ENCODE data around the gene TTC9.

Gene TTC9

DNA sequence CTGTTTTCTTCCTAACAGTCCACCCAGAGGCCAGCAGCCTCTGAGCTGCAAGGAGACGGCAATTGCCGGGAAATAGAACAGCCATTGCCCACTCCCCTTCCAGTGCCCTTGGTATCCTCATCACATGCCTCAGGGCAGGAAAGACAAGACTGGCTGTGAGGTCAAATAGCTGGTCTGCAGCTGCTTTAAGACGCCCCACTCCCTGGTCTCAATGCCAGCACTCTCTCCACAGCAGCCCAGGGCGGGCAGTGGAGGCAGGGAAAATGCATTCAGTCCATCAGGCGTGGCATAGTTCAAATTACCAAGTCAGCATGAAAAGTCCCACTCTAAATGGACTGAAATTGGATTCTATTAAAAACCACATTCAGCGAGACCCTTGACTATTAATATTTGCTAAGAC is 35.6 kb downstream of the TTC9 start:
- no peak for DNase-seq
- TF ChIP-seq, protein P1, sequence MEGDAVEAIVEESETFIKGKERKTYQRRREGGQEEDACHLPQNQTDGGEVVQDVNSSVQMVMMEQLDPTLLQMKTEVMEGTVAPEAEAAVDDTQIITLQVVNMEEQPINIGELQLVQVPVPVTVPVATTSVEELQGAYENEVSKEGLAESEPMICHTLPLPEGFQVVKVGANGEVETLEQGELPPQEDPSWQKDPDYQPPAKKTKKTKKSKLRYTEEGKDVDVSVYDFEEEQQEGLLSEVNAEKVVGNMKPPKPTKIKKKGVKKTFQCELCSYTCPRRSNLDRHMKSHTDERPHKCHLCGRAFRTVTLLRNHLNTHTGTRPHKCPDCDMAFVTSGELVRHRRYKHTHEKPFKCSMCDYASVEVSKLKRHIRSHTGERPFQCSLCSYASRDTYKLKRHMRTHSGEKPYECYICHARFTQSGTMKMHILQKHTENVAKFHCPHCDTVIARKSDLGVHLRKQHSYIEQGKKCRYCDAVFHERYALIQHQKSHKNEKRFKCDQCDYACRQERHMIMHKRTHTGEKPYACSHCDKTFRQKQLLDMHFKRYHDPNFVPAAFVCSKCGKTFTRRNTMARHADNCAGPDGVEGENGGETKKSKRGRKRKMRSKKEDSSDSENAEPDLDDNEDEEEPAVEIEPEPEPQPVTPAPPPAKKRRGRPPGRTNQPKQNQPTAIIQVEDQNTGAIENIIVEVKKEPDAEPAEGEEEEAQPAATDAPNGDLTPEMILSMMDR (IDR thresholded peaks at IDR 0.05; ENCODE audit: low read depth, low read length) = no peak

DNA sequence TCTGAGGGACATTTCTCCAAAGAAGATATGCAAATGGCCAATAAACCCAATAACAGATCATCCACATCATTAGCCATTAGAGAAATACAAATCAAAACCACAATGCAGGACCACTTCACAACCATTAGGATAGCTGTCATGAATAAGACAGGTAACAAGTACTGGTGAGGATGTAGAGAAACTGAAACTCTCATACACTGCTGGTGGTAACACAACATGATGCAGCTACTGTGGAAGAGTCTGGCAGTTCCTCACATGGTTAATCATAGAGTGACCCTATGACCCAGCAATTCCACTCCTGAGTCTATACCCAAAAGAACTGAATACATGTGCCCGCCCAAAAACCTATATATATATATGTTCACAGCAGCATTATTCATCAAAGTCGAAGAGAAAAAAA is 39.0 kb downstream of the TTC9 start:
- Histone ChIP-seq H3K36me3 (no peaks in the 10 kb centered on the region), H3K4me3 (ENCODE audit: low read depth, low read length) (no peak overlapping the region), H3K27me3 (peaks cover 32% of the 10 kb centered on the region), H3K9me3 (no peaks in the 10 kb centered on the region; the same call in 1 of the 2 replicates), H3K4me1 (no peaks in the 10 kb centered on the region)
- TF ChIP-seq, protein P1 (IDR thresholded peaks at IDR 0.05; ENCODE audit: low read depth, low read length) = no peak
- DNase-seq = no peak

More for the DNA sequence above, 35.6 kb downstream of the TTC9 start:
- Histone ChIP-seq H3K27me3 (peaks cover 48% of the 10 kb centered on the region), H3K36me3 (no peaks in the 10 kb centered on the region), H3K4me3 (ENCODE audit: low read depth, low read length) (no peak overlapping the region), H3K4me1 (no peaks in the 10 kb centered on the region), H3K9me3 (no peaks in the 10 kb centered on the region; the same call in 1 of the 2 replicates)

DNA sequence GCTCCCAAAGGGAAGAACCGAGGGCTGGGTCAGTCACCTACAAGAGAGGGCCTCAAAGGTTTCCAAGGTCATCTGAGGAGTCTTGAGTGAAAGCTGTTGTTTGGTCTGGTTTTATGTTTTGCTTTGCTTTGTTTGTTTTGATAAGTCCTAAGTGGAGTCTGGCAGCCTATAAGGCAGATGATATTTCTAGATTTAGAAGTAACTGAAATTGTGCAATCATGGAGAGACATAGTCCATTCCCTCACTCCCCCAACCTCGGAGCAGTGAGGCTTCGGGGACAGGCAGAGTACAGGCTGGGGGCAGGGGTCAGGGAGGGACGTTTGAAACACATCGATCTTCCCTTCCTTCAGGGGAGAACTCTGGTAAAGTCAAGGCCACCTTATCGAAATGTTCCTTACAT is 42.3 kb downstream of the TTC9 start:
- Histone ChIP-seq H3K27me3 (peaks cover 5% of the 10 kb centered on the region; the same call in 1 of the 2 replicates), H3K9me3 (no peaks in the 10 kb centered on the region; the same call in 1 of the 2 replicates), H3K4me3 (ENCODE audit: low read depth, low read length) (no peak overlapping the region), H3K36me3 (no peaks in the 10 kb centered on the region), H3K4me1 (no peaks in the 10 kb centered on the region)
- TF ChIP-seq, protein P1 (IDR thresholded peaks at IDR 0.05; ENCODE audit: low read depth, low read length) = no peak
- DNase-seq = no peak

DNA sequence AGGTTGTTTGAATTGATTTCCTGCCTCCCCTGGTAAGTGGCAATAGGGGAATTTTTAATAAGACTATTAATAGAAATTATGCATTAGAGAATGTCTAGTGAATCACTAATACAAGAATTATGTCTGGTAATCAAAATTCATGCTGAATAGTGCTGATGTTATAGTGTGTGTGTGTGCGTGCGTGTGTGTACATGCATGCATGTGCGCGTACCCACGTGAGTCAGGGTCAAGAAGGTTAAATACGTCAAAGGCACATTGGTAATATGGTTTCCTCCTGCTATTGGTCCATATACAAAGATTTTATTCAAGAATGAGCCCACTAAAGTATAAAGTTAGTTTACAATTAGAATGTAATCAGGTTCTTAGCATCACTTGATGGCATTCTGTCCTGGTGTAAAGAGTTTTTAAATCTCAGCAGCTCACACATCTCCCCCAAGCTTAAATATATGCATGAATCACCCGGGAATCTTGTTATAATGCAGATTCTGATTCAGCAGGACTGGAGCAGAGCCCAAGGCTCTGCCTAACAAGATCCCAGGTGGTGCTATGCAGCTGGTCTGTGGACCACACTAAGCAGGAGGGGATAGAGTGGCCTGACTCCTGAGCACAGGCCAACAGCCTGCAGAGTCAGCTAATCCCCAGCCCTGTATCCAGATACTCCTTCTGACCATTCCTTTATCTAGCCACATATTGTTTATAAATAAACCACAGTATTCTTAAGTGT is 43.9 kb downstream of the TTC9 start:
- no peaks in the 10 kb centered on the region; the same call in 1 of the 2 replicates for H3K9me3 ChIP-seq
- no peaks in the 10 kb centered on the region for H3K4me1 ChIP-seq
- H3K27me3 ChIP-seq = peaks cover 5% of the 10 kb centered on the region; the same call in 1 of the 2 replicates
- H3K36me3 ChIP-seq = no peaks in the 10 kb centered on the region
- H3K4me3 ChIP-seq (ENCODE audit: low read depth, low read length) = no peak overlapping the region
- no peak for DNase-seq
- TF ChIP-seq, protein P1 (IDR thresholded peaks at IDR 0.05; ENCODE audit: low read depth, low read length) = no peak

DNA sequence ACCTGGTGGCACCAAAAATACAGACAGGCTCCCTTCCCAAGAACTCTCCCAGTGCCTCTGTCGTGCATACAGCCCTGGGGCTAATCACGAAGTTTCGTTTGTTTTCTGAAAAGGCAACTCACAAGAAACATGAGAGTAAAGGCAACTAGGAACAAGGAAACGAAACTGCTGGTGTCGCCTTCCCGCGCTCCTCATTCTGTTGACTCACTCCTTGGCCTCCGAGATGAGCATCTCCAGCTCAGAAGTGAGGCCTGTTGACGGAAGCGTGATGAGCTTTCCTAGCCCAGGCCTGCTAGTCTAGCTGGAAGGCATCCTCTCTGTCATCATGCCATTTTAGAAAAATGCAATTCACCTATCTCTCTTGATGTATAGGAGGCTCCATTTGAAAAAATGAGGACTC is 50.5 kb downstream of the TTC9 start:
- no peaks in the 10 kb centered on the region for H3K36me3 ChIP-seq
- no peak for DNase-seq

DNA sequence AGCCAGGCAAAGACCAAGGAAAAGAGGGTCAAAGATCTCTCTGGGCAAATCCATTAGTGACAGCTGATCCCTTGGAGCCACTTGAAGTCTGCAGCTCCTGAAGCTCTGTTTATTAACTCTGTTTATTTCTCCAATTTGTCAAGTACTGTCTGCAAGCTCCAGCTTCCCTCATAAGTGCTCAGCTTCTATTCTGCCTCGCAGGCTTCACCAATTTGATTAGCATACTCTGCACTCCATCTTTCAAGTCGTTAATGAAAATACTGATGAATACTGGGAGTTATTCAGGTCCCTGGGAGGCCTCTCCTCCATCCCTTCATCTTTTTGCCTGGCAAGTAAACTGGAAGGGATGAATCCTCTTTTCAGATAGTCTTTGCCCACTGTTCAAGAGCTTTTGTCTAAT is 54.3 kb downstream of the TTC9 start:
- Histone ChIP-seq H3K27me3 (no peaks in the 10 kb centered on the region), H3K4me3 (ENCODE audit: low read depth, low read length) (no peak overlapping the region), H3K36me3 (no peaks in the 10 kb centered on the region), H3K9me3 (no peaks in the 10 kb centered on the region), H3K4me1 (no peaks in the 10 kb centered on the region)
- TF ChIP-seq, protein P1 (IDR thresholded peaks at IDR 0.05; ENCODE audit: low read depth, low read length) = no peak
- DNase-seq = no peak

More for the DNA sequence above, 50.5 kb downstream of the TTC9 start:
- no peak overlapping the region for H3K4me3 ChIP-seq (ENCODE audit: low read depth, low read length)
- no peaks in the 10 kb centered on the region for H3K4me1 ChIP-seq
- TF ChIP-seq, protein P1 (IDR thresholded peaks at IDR 0.05; ENCODE audit: low read depth, low read length) = no peak
- H3K9me3 ChIP-seq = no peaks in the 10 kb centered on the region
- no peaks in the 10 kb centered on the region for H3K27me3 ChIP-seq
